ENCODE data around the gene ERGIC1. TPM values are rescaled to one million over a fixed set of nuclear protein-coding genes. Genes with fewer than 3 reads are reported as not detected.
A peak's percentile ranks its signal among the peaks of the same experiment; 100 is the strongest.

Gene ERGIC1
- total and polyA plus RNA-seq, 7 donors: 49.9 to 116 (median 53.9) TPM

GRCh38 chr5:172799416-172799815, 34.6 kb upstream of the ERGIC1 start:
- DNase-seq: no peak
- Histone ChIP-seq H3K36me3 (ENCODE audit: insufficient read depth in 1 of 2, low read depth in 1 of 2) (no peaks in the 10 kb centered on the region), H3K4me3 (no peak overlapping the region), H3K27ac (no peak overlapping the region), H3K9me3 (no peaks in the 10 kb centered on the region), H3K27me3 (ENCODE audit: insufficient read depth in 3 of 3, low read length in 2 of 3) (no peaks in the 10 kb centered on the region), H3K4me1 (peaks cover 20% of the 10 kb centered on the region)
- intact Hi-C loops (cut with DNase I): loop anchor here in 1 of 2 donors (10.0 kb wide), 1 partner anchor 65 kb away; no protein-coding TSS in a partner anchor
- TF ChIP-seq CTCF (IDR thresholded peaks at IDR 0.05): no peak
- no peak for ATAC-seq
- WGBS, 3 donors: 84 to 91% (median 90%) methylated on average over 6 of the region's 6 CpGs

- 88 to 92% (median 90%) methylated on average over 16 of the region's 16 CpGs for WGBS, 3 donors
- no peaks in the 10 kb centered on the region for H3K27me3 ChIP-seq (ENCODE audit: insufficient read depth in 3 of 3, low read length in 2 of 3)
- H3K4me3 ChIP-seq: no peak overlapping the region
- DNase-seq (peak; percentile 67 to 81), ATAC-seq (no peak)
- no peaks in the 10 kb centered on the region for H3K9me3 ChIP-seq
- peaks cover 13% of the 10 kb centered on the region for H3K4me1 ChIP-seq
- H3K27ac ChIP-seq: no peak overlapping the region
- no peaks in the 10 kb centered on the region for H3K36me3 ChIP-seq (ENCODE audit: insufficient read depth in 1 of 2, low read depth in 1 of 2)
- TF ChIP-seq CTCF (IDR thresholded peaks at IDR 0.05): no peak
- intact Hi-C loops (cut with DNase I): loop anchor here in 1 of 2 donors (2.0 kb wide), 1 partner anchor 27 kb away; no protein-coding TSS in a partner anchor
Observed at GRCh38 chr5:172800088-172800551, 33.9 kb upstream of the ERGIC1 start.

GRCh38 chr5:172801179-172801671, 32.8 kb upstream of the ERGIC1 start:
- no peak for TF ChIP-seq CTCF (IDR thresholded peaks at IDR 0.05)
- H3K4me3 ChIP-seq: no peak overlapping the region
- ATAC-seq: no peak
- 80 to 87% (median 86%) methylated on average over 4 of the region's 4 CpGs for WGBS, 3 donors
- H3K4me1 ChIP-seq: peaks cover 6% of the 10 kb centered on the region
- no peak overlapping the region for H3K27ac ChIP-seq
- intact Hi-C loops (cut with DNase I): loop anchor here in 1 of 2 donors (2.0 kb wide), 1 partner anchor 26 kb away; no protein-coding TSS in a partner anchor
- H3K36me3 ChIP-seq (ENCODE audit: insufficient read depth in 1 of 2, low read depth in 1 of 2): no peaks in the 10 kb centered on the region
- no peak for DNase-seq
- H3K27me3 ChIP-seq (ENCODE audit: insufficient read depth in 3 of 3, low read length in 2 of 3): no peaks in the 10 kb centered on the region
- no peaks in the 10 kb centered on the region for H3K9me3 ChIP-seq

GRCh38 chr5:172802112-172802511, 31.9 kb upstream of the ERGIC1 start:
- ATAC-seq (no peak), DNase-seq (no peak)
- no peak for TF ChIP-seq CTCF (IDR thresholded peaks at IDR 0.05)
- H3K27me3 ChIP-seq (ENCODE audit: insufficient read depth in 3 of 3, low read length in 2 of 3): no peaks in the 10 kb centered on the region
- intact Hi-C loops (cut with DNase I): no loop called here
- H3K4me1 ChIP-seq: peaks cover 6% of the 10 kb centered on the region
- H3K9me3 ChIP-seq: no peaks in the 10 kb centered on the region
- H3K36me3 ChIP-seq (ENCODE audit: insufficient read depth in 1 of 2, low read depth in 1 of 2): no peaks in the 10 kb centered on the region
- WGBS, 3 donors: 93 to 95% (median 94%) methylated on average over 2 of the region's 2 CpGs
- no peak overlapping the region for H3K27ac ChIP-seq
- H3K4me3 ChIP-seq: no peak overlapping the region
